IMR-90 (cell line): ENCODE measurements around the gene TICAM2. TPM values are rescaled to one million over a fixed set of nuclear protein-coding genes. Genes with fewer than 3 reads are reported as not detected.
A peak's percentile ranks its signal among the peaks of the same experiment; 100 is the strongest.

Source experiments
- ATAC-seq: fragments of 200-7000 bp; cut with Tn5 transposase; 2 replicates; pipeline ENCODE4 v1.9.1; 2020; ENCODE audit warnings: low read depth, mild to moderate bottlenecking, moderate library complexity
- Bru-seq: library from RNA; stranded (reverse); fragments of 400-500 nt; gene quantifications from one replicate; lab custom pipeline; 2021; lab: Mats Ljungman, UMichigan
- BruChase-seq, 2 experiments: library from RNA; stranded (reverse); fragments of 400-500 nt; gene quantifications; one replicate each; lab custom pipeline; 2021; lab: Mats Ljungman, UMichigan
- BruUV-seq: library from RNA; stranded (reverse); fragments of 400-500 nt; replicated peaks from 2 replicates; lab custom pipeline; 2021; lab: Mats Ljungman, UMichigan
- CTCF ChIA-PET: fragments of 300-600 bp; formaldehyde crosslinking; extraction: SDS; loops from one replicate; lab custom pipeline; 2021; ENCODE audit warnings: antibody characterized with exemption; lab: Yijun Ruan, JAX
- POLR2A ChIA-PET: fragments of 300-600 bp; sonication (Branson Sonifier 250); formaldehyde crosslinking; loops from one replicate; lab custom pipeline; 2022; ENCODE audit warnings: antibody characterized with exemption; ENCODE audit not compliant: unreplicated experiment; lab: Charles Lee
- DNase-seq: peaks from one replicate; pipeline ENCODE4 v3.0.0; 2013
- H2AFZ ChIP-seq: replicated peaks from 2 replicates; pipeline ENCODE3; 2013; ENCODE audit warnings: low read length, mild to moderate bottlenecking; ENCODE audit not compliant: poor library complexity
- H2AK5ac ChIP-seq: 2 replicates; pipeline ENCODE4 v1.6.1; 2013; ENCODE audit warnings: low read depth, low read length, inconsistent platforms
- H2AK9ac ChIP-seq: replicated peaks from 2 replicates; pipeline ENCODE3; 2013; ENCODE audit warnings: mild to moderate bottlenecking, low read depth, low read length, moderate library complexity; ENCODE audit not compliant: poor library complexity
- H2BK120ac ChIP-seq: 2 replicates; pipeline ENCODE4 v1.6.1; 2013; ENCODE audit warnings: low read depth, low read length, inconsistent platforms
- H2BK15ac ChIP-seq: 3 replicates; pipeline ENCODE4 v1.6.1; 2013; ENCODE audit warnings: low read depth, low read length, inconsistent platforms
- H2BK20ac ChIP-seq: 2 replicates; pipeline ENCODE4 v1.6.1; 2013; ENCODE audit warnings: low read depth, mild to moderate bottlenecking, inconsistent platforms, low read length, moderate library complexity
- H2BK5ac ChIP-seq: 2 replicates; pipeline ENCODE4 v1.6.1; 2013; ENCODE audit warnings: mild to moderate bottlenecking, low read depth, low read length, inconsistent platforms; ENCODE audit not compliant: poor library complexity, severe bottlenecking
- H3K14ac ChIP-seq: replicated peaks from 2 replicates; pipeline ENCODE4 v1.6.1; 2013; ENCODE audit warnings: low read depth, low read length, inconsistent platforms
- H3K18ac ChIP-seq: 2 replicates; pipeline ENCODE4 v1.6.1; 2013; ENCODE audit warnings: low read depth, low read length, control low read depth
- H3K23ac ChIP-seq: 2 replicates; pipeline ENCODE4 v1.6.1; 2013; ENCODE audit warnings: low read depth, low read length, inconsistent platforms
- H3K27ac ChIP-seq: 2 replicates; pipeline ENCODE4 v1.5.1; 2013; ENCODE audit warnings: mild to moderate bottlenecking, control low read depth, low read length; ENCODE audit not compliant: insufficient read depth
- H3K27me3 ChIP-seq: 2 replicates; pipeline ENCODE4 v1.6.1; 2013; ENCODE audit warnings: low read length; ENCODE audit not compliant: control insufficient read depth, insufficient read depth
- H3K36me3 ChIP-seq: 2 replicates; pipeline ENCODE4 v1.6.1; 2013; ENCODE audit warnings: low read length, mixed read lengths; ENCODE audit not compliant: control insufficient read depth, insufficient read depth
- H3K4ac ChIP-seq: 2 replicates; pipeline ENCODE4 v1.6.1; 2013; ENCODE audit warnings: low read depth, low read length, inconsistent platforms
- H3K4me1 ChIP-seq: 2 replicates; pipeline ENCODE4 v1.6.1; 2013; ENCODE audit warnings: low read length, mixed read lengths; ENCODE audit not compliant: control insufficient read depth, insufficient read depth
- H3K4me2 ChIP-seq: 2 replicates; pipeline ENCODE4 v1.6.1; 2013; ENCODE audit warnings: low read depth, mild to moderate bottlenecking, control low read depth, low read length, moderate library complexity
- H3K4me3 ChIP-seq: 2 replicates; pipeline ENCODE4 v1.5.1; 2013; ENCODE audit warnings: low read depth, mild to moderate bottlenecking, control low read depth, low read length, moderate library complexity; ENCODE audit not compliant: insufficient read depth
- H3K56ac ChIP-seq: 2 replicates; pipeline ENCODE4 v1.6.1; 2013; ENCODE audit warnings: low read length, inconsistent platforms; ENCODE audit not compliant: insufficient read depth; ENCODE audit errors: extremely low read depth
- H3K79me1 ChIP-seq, 2 experiments: 2 replicates each; pipeline ENCODE4 v1.6.1; 2013; ENCODE audit warnings: low read length in 2 of 2, inconsistent platforms in 1 of 2, low read depth in 1 of 2
- H3K9ac ChIP-seq: 2 replicates; pipeline ENCODE4 v1.6.1; 2013; ENCODE audit warnings: low read depth, low read length, control low read depth
- H3K9me1 ChIP-seq: 2 replicates; pipeline ENCODE4 v1.6.1; 2013; ENCODE audit warnings: low read length, inconsistent platforms; ENCODE audit not compliant: insufficient read depth
- H3K9me3 ChIP-seq: 2 replicates; pipeline ENCODE4 v1.6.1; 2013; ENCODE audit warnings: low read length; ENCODE audit not compliant: control insufficient read depth, insufficient read depth
- H4K20me1 ChIP-seq: 2 replicates; pipeline ENCODE4 v1.6.1; 2013; ENCODE audit warnings: low read length, inconsistent platforms; ENCODE audit not compliant: insufficient read depth
- H4K5ac ChIP-seq: 2 replicates; pipeline ENCODE4 v1.6.1; 2013; ENCODE audit warnings: mild to moderate bottlenecking, low read depth, low read length, control low read depth
- H4K8ac ChIP-seq, 2 experiments: 2 replicates each; pipeline ENCODE4 v1.6.1; 2013; ENCODE audit warnings: low read depth in 2 of 2, low read length in 2 of 2, control low read depth in 1 of 2, inconsistent platforms in 1 of 2
- H4K91ac ChIP-seq: 2 replicates; pipeline ENCODE4 v1.6.1; 2013; ENCODE audit warnings: low read depth, low read length, inconsistent platforms; ENCODE audit not compliant: insufficient read depth
- CTCF ChIP-seq: conservative IDR thresholded peaks from 2 replicates; pipeline ENCODE4 v1.5.1; 2012; ENCODE audit warnings: mild to moderate bottlenecking, low read depth, low read length, improper control_type of control experiment
- ELK1 ChIP-seq: fragments of 150-350 bp; IDR thresholded peaks from 2 replicates; pipeline ENCODE4 v1.6.1; 2016; ENCODE audit warnings: low read depth, mild to moderate bottlenecking, low read length, moderate library complexity, borderline replicate concordance
- FOS ChIP-seq: fragments of 150-350 bp; IDR thresholded peaks from 2 replicates; pipeline ENCODE4 v1.6.1; 2016; ENCODE audit warnings: low read depth, low read length
- NFE2L2 ChIP-seq: fragments of 150-350 bp; IDR thresholded peaks from 2 replicates; pipeline ENCODE4 v1.6.1; 2016; ENCODE audit warnings: low read depth, mild to moderate bottlenecking, low read length
- POLR2A ChIP-seq: IDR thresholded peaks from 2 replicates; pipeline ENCODE4 v1.6.1; 2012; ENCODE audit warnings: mild to moderate bottlenecking, low read depth, low read length
- RCOR1 ChIP-seq: IDR thresholded peaks from 2 replicates; pipeline ENCODE4 v1.6.1; 2012; ENCODE audit warnings: mild to moderate bottlenecking, low read length, improper control_type of control experiment; ENCODE audit not compliant: insufficient replicate concordance
- WGBS, 2 experiments: methylation state at CpG; one replicate each; pipeline versions ENCODE4 v1.1.5 to v1.1.7; 2013; ENCODE audit warnings: missing lambda C conversion rate in 2 of 2; ENCODE audit not compliant: insufficient read length in 1 of 2; ENCODE audit errors: extremely low coverage in 2 of 2; 5-methylcytosine and 5-hydroxymethylcytosine counted together
- dilution Hi-C: fragments of 300-500 bp; cut with HindIII; formaldehyde crosslinking; loops from one replicate; pipeline ENCODE4 v1.14.3; 2018; ENCODE audit warnings: low sequenced_read_pairs; ENCODE audit not compliant: unreplicated experiment
- in situ Hi-C: fragments of 300-500 bp; cut with MboI; formaldehyde crosslinking; loops from 3 replicates; pipeline ENCODE4 v1.14.3; 2019; ENCODE audit warnings: low sequenced_read_pairs, inconsistent platforms, mixed read lengths
- intact Hi-C: fragments of 100-400 bp; cut with micrococcal nuclease; formaldehyde crosslinking; loops from 2 replicates; pipeline ENCODE4 v1.10.0; 2022
- long read RNA-seq: library from polyadenylated mRNA; unstranded; transcript quantifications from one replicate; pipeline ENCODE4 v2.0.0, GENCODE V29; 2021; ENCODE audit not compliant: unreplicated experiment
- polyA plus RNA-seq, 3 experiments: library from polyadenylated mRNA; depleted of rRNA; stranded (reverse); fragments of >200 nt; gene quantifications; 2 replicates each; pipeline ENCODE4 v1.2.3, GENCODE V29; 2012; ENCODE audit warnings: low replicate concordance in 1 of 3
- total RNA-seq: library from RNA; depleted of rRNA; stranded (reverse); fragments of >200 nt; gene quantifications from 2 replicates; pipeline ENCODE4 v1.2.3, GENCODE V29; 2012; rRNA removed

The TICAM2 gene
- total RNA-seq (4.3 and 6.9 TPM in 2 replicates), polyA plus RNA-seq (2012; rRNA removed) (2.9 and 3.4 TPM in 2 replicates), Bru-seq, nascent RNA (percentile 62 among the genes with signal in this experiment), BruChase-seq, experiment 1, labeled RNA remaining after a 6-hour chase (percentile 66 among the genes with signal in this experiment), BruChase-seq, experiment 2, labeled RNA remaining after a 2-hour chase (percentile 88 among the genes with signal in this experiment)
- polyA plus RNA-seq (2012; cell fraction: cytosol; rRNA removed), result 0.73 and 0.97 TPM in 2 replicates
- polyA plus RNA-seq (2012; cell fraction: nucleus; rRNA removed; ENCODE audit: low replicate concordance), result 0.55 and 2.2 TPM in 2 replicates
- long read RNA-seq, partial matches to known transcripts, result 0 of 7 reads
- long read RNA-seq, other reads (novel, unspliced or antisense), result 4 of 7 reads

- H3K9me3 ChIP-seq, result no peaks in the 10 kb centered on the region
- H2BK15ac ChIP-seq, result peak within 1 kb of the TSS; percentile 5; the same call in 1 of the 3 replicates
- peaks cover 6% of the 10 kb centered on the region for H3K4me1 ChIP-seq
- peak within 1 kb of the TSS; percentile 95 for H2AFZ ChIP-seq
- in situ Hi-C loops (loop anchor here (25.0 kb wide), 1 partner anchor 1365 kb away; no protein-coding TSS in a partner anchor), dilution Hi-C loops (no loop called here), intact Hi-C loops (no loop called here)
- H3K27me3 ChIP-seq, result no peaks in the 10 kb centered on the region
- TF ChIP-seq FOS (0 out of 2 replicates have a peak, but pooled peaks have one; percentile 7), NFE2L2 (no peak), POLR2A (peak; percentile 53; the same call in 1 of the 2 replicates), RCOR1 (no peak), ELK1 (no peak), CTCF (peak; percentile 17; the same call in 1 of the 2 replicates)
- peak within 1 kb of the TSS; percentile 78 for H3K23ac ChIP-seq
- H2AK5ac ChIP-seq, result peak within 1 kb of the TSS; percentile 37; the same call in 1 of the 2 replicates
- peak within 1 kb of the TSS; percentile 31 for H4K91ac ChIP-seq
- H3K9ac ChIP-seq, result peak within 1 kb of the TSS; percentile 97
- H4K20me1 ChIP-seq, result peaks cover 6% of the 10 kb centered on the region; the same call in 1 of the 2 replicates
- H2BK20ac ChIP-seq, result peak within 1 kb of the TSS; percentile 41
- no TSS peak for BruUV-seq
- H4K5ac ChIP-seq, result peak within 1 kb of the TSS; percentile 61
- H3K79me1 ChIP-seq, result peaks cover 12 to 47% of the 10 kb centered on the region in 2 experiments
- peak within 1 kb of the TSS; percentile 76 for H3K4ac ChIP-seq
- DNase-seq (peak; percentile 67), ATAC-seq (peak; percentile 83)
- no peaks in the 10 kb centered on the region for H3K36me3 ChIP-seq
- peak within 1 kb of the TSS; percentile 97 for H3K4me2 ChIP-seq
- peak within 1 kb of the TSS; percentile 83 for H3K18ac ChIP-seq
- peak within 1 kb of the TSS; percentile 98; the same call in 1 of the 2 replicates for H3K56ac ChIP-seq
- peak within 1 kb of the TSS; percentile 91 for H2BK5ac ChIP-seq
- H3K27ac ChIP-seq, result peak within 1 kb of the TSS; percentile 95
- H2BK120ac ChIP-seq, result peak within 1 kb of the TSS; percentile 69
- ChIA-PET POLR2A (no interaction called here), CTCF (interaction anchor here (0.8 kb wide), 1 partner anchor 12 kb away, joined by 3 read pairs; no protein-coding TSS in a partner anchor)
- peak within 1 kb of the TSS; percentile 94 for H3K4me3 ChIP-seq
- WGBS, 2 experiments, result 1% methylated on average over 12 of the region's 71 CpGs; no CpG with 5 or more reads in 1 of the 2 experiments
- 0 out of 2 replicates have a peak, but pooled peaks cover 2% of the 10 kb centered on the region for H3K9me1 ChIP-seq
- H3K14ac ChIP-seq, result peak within 1 kb of the TSS; percentile 89
- peak within 1 kb of the TSS; percentile 96 for H2AK9ac ChIP-seq
- H4K8ac ChIP-seq, result peak within 1 kb of the TSS; percentile 57 to 60
These were observed at the start of gene TICAM2 for GRCh38 chr5:115601701-115602590. TICAM2 (minus strand) TSS chr5:115602479; CDS start chr5:115581256, 21,223 bp downstream.
